A375 (cell line): ENCODE data around the gene SUPT16H. TPM values are rescaled to one million over a fixed set of nuclear protein-coding genes. Genes with fewer than 3 reads are reported as not detected.

ENCODE experiments used
- small RNA-seq: library from RNA; depleted of rRNA; stranded (forward); fragments of <200 nt; gene quantifications from one replicate; pipeline ENCODE3, GENCODE V24; 2014
- total RNA-seq: library from RNA; depleted of rRNA; stranded (reverse); fragments of >200 nt; shearing (Covaris generic); gene quantifications from 2 replicates; pipeline ENCODE4 v1.2.3, GENCODE V29; 2014; rRNA removed

The SUPT16H gene
- 104 and 106 TPM in 2 replicates for total RNA-seq

GRCh38 chr14:21383848-21384493, at the start of gene SUPT16H:
TSS of gene SUPT16H (minus strand) at chr14:21384019. CDS start at chr14:21383927, 92 bp downstream.

Small RNAs within 50 kb of the gene (small RNA-seq; reads per million reads assigned to genes)
- gene RN7SL650P (not detected), gene SNORD8 (2,160 reads per million, percentile 99 among the genes with 10 or more reads in this experiment), gene SNORD9 (9.0 reads per million, percentile 88 among the genes with 10 or more reads in this experiment)

Other genes with a start within 250 kb of the SUPT16H start
- not detected in 2 replicates for gene OR5AU1, start 228.0 kb downstream of the SUPT16H start, total RNA-seq
- 780 and 859 TPM in 2 replicates for gene HNRNPC, start 114.6 kb downstream of the SUPT16H start, total RNA-seq
- not detected in 2 replicates for gene RPGRIP1, start 103.9 kb downstream of the SUPT16H start, total RNA-seq
- 39.9 and 45.0 TPM in 2 replicates for gene CHD8, start 72.1 kb upstream of the SUPT16H start, total RNA-seq
- gene RAB2B, start 92.9 kb upstream of the SUPT16H start, total RNA-seq: 12.0 and 17.1 TPM in 2 replicates
- gene TOX4, start 93.2 kb upstream of the SUPT16H start, total RNA-seq: 18.4 and 44.4 TPM in 2 replicates
- 52.6 and 55.3 TPM in 2 replicates for gene METTL3, start 127.3 kb upstream of the SUPT16H start, total RNA-seq
- 1.6 and 3.2 TPM in 2 replicates for gene SALL2, start 142.3 kb upstream of the SUPT16H start, total RNA-seq
- gene OR10G3, start 196.1 kb upstream of the SUPT16H start, total RNA-seq: not detected in 2 replicates